ENCODE data around the gene GNPTG. TPM values are rescaled to one million over a fixed set of nuclear protein-coding genes. Genes with fewer than 3 reads are reported as not detected.

The GNPTG gene
- total and polyA plus RNA-seq, 8 donors: 30.0 to 87.9 (median 41.5) TPM

DNA sequence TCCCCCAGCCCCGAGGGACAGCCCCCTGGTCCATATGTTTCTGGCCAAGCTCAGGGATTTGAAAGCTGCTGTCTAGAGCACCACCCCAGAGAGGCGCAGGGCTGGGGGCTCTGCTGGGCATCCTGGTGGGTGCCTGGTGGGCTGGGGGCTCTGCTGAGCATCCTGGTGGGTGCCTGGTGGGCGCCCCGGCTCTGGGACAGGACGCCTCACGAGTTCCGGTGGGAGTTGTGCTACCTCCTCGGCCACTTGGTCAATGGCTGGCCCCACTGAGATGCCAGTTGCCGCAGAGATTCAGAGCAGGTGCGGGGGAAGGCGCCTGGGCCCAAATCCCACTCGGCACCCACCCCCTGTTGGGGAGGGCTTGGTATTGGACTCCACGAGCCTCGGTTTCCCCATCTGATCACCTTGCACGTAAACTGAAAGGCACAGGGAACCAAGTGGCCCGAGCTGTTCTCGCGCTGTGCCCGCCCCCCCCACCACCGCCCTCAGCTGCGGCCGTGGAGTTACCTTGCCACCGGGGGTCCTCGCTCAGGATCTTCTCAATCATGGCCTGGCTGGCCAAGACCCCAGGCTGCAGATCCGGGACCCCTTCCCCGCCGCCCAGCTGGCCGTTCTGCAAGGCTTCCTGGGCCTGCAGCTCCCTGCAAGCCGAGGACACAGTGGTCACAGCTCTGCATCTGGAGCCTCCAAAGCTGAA lies 49.5 kb downstream of the GNPTG start:
- no peak for DNase-seq
- no peak overlapping the region for H3K4me3 ChIP-seq
- no peak for TF ChIP-seq POLR2A (IDR thresholded peaks at IDR 0.05)
- no peak for TF ChIP-seq CTCF (IDR thresholded peaks at IDR 0.05)
- TF ChIP-seq EP300 (IDR thresholded peaks at IDR 0.05): no peak
- TF ChIP-seq POLR2AphosphoS5 (IDR thresholded peaks at IDR 0.05): no peak
- H3K9me3 ChIP-seq: no peaks in the 10 kb centered on the region
- H3K27me3 ChIP-seq: no peaks in the 10 kb centered on the region
- peaks cover 59 to 92% (median 91%) of the 10 kb centered on the region in 4 donors for H3K36me3 ChIP-seq
- intact Hi-C loops (cut with DNase I; ENCODE audit: low total_unique reads): no loop called here
- H3K4me1 ChIP-seq: no peaks in the 10 kb centered on the region
- 87 to 94% (median 92%) methylated on average over 15 to 29 of the region's 29 CpGs for WGBS, 5 donors
- no peak overlapping the region for H3K27ac ChIP-seq

GRCh38 chr16:1401758-1402154 lies 50.0 kb downstream of the GNPTG start:
- DNase-seq: no peak
- Histone ChIP-seq H3K27me3 (no peaks in the 10 kb centered on the region), H3K9me3 (no peaks in the 10 kb centered on the region), H3K36me3 (peaks cover 56 to 92% (median 92%) of the 10 kb centered on the region in 4 donors), H3K4me1 (no peaks in the 10 kb centered on the region), H3K27ac (no peak overlapping the region), H3K4me3 (no peak overlapping the region)
- 92 to 97% (median 94%) methylated on average over 11 to 13 of the region's 13 CpGs for WGBS, 5 donors
- intact Hi-C loops (cut with DNase I; ENCODE audit: low total_unique reads): no loop called here
- no peak for TF ChIP-seq POLR2AphosphoS5 (IDR thresholded peaks at IDR 0.05)
- no peak for TF ChIP-seq EP300 (IDR thresholded peaks at IDR 0.05)
- TF ChIP-seq CTCF (IDR thresholded peaks at IDR 0.05): no peak
- no peak for TF ChIP-seq POLR2A (IDR thresholded peaks at IDR 0.05)

GRCh38 chr16:1403036-1403435 lies 51.3 kb downstream of the GNPTG start:
- no peaks in the 10 kb centered on the region for H3K27me3 ChIP-seq
- H3K9me3 ChIP-seq: no peaks in the 10 kb centered on the region
- H3K4me1 ChIP-seq: peaks cover 0 to 10% (median 9%) of the 10 kb centered on the region in 4 donors
- no peak overlapping the region for H3K4me3 ChIP-seq
- no peak for DNase-seq
- H3K27ac ChIP-seq: no peak overlapping the region
- TF ChIP-seq CTCF (IDR thresholded peaks at IDR 0.05): no peak
- TF ChIP-seq EP300 (IDR thresholded peaks at IDR 0.05): no peak
- no peak for TF ChIP-seq POLR2A (IDR thresholded peaks at IDR 0.05)
- no peak for TF ChIP-seq POLR2AphosphoS5 (IDR thresholded peaks at IDR 0.05)
- 91 to 94% (median 93%) methylated on average over 15 to 22 of the region's 22 CpGs for WGBS, 5 donors
- peaks cover 50 to 91% (median 87%) of the 10 kb centered on the region in 4 donors for H3K36me3 ChIP-seq
- intact Hi-C loops (cut with DNase I; ENCODE audit: low total_unique reads): no loop called here

- no peak for DNase-seq
- peaks cover 44 to 84% (median 80%) of the 10 kb centered on the region in 4 donors for H3K36me3 ChIP-seq
- 82 to 92% (median 91%) methylated on average over 14 of the region's 14 CpGs for WGBS, 5 donors
- H3K9me3 ChIP-seq: no peaks in the 10 kb centered on the region
- no peak overlapping the region for H3K4me3 ChIP-seq
- TF ChIP-seq POLR2AphosphoS5 (IDR thresholded peaks at IDR 0.05) (no peak), CTCF (IDR thresholded peaks at IDR 0.05) (no peak), POLR2A (IDR thresholded peaks at IDR 0.05) (no peak), EP300 (IDR thresholded peaks at IDR 0.05) (no peak)
- intact Hi-C loops (cut with DNase I; ENCODE audit: low total_unique reads): no loop called here
- H3K27me3 ChIP-seq: no peaks in the 10 kb centered on the region
- no peak overlapping the region for H3K27ac ChIP-seq
- peaks cover 5 to 17% (median 16%) of the 10 kb centered on the region in 4 donors for H3K4me1 ChIP-seq
Measured at GRCh38 chr16:1403733-1404132, 52.0 kb downstream of the GNPTG start.
